ENCODE results near the gene ARG2.
A peak's percentile ranks its signal among the peaks of the same experiment; 100 is the strongest.

ARG2 gene

GRCh38 chr14:67619446-67620216 lies at the start of gene ARG2:
ARG2 (plus strand) TSS chr14:67619920; CDS start chr14:67619978, 58 bp downstream.
- DNase-seq (ENCODE audit: low read depth in 2 of 2): peak; percentile 91 to 95

- no peak for DNase-seq (ENCODE audit: low read depth in 2 of 2)
These were observed 49.3 kb upstream of the ARG2 start for GRCh38 chr14:67570453-67570852.

- DNase-seq (ENCODE audit: low read depth in 2 of 2): peak; percentile 24 to 42
These were observed 48.3 kb upstream of the ARG2 start for GRCh38 chr14:67571275-67571990.

GRCh38 chr14:67571991-67572323 lies 47.8 kb upstream of the ARG2 start:
- no peak for DNase-seq (ENCODE audit: low read depth in 2 of 2)

GRCh38 chr14:67572608-67573007 lies 47.1 kb upstream of the ARG2 start:
- DNase-seq (ENCODE audit: low read depth in 2 of 2): no peak

GRCh38 chr14:67573228-67574010 lies 46.3 kb upstream of the ARG2 start:
- DNase-seq (ENCODE audit: low read depth in 2 of 2): no peak

GRCh38 chr14:67574156-67574555 lies 45.6 kb upstream of the ARG2 start:
- DNase-seq (ENCODE audit: low read depth in 2 of 2): no peak

- DNase-seq (ENCODE audit: low read depth in 2 of 2): no peak
These were observed 44.9 kb upstream of the ARG2 start for GRCh38 chr14:67574806-67575205.

GRCh38 chr14:67575684-67576083 lies 44.0 kb upstream of the ARG2 start:
- no peak for DNase-seq (ENCODE audit: low read depth in 2 of 2)

GRCh38 chr14:67576216-67576955 lies 43.3 kb upstream of the ARG2 start:
- no peak for DNase-seq (ENCODE audit: low read depth in 2 of 2)

GRCh38 chr14:67577181-67577808 lies 42.4 kb upstream of the ARG2 start:
- DNase-seq (ENCODE audit: low read depth in 2 of 2): no peak

GRCh38 chr14:67577909-67578749 lies 41.6 kb upstream of the ARG2 start:
- no peak for DNase-seq (ENCODE audit: low read depth in 2 of 2)

GRCh38 chr14:67579040-67579439 lies 40.7 kb upstream of the ARG2 start:
- no peak for DNase-seq (ENCODE audit: low read depth in 2 of 2)

GRCh38 chr14:67579636-67580035 lies 40.1 kb upstream of the ARG2 start:
- DNase-seq (ENCODE audit: low read depth in 2 of 2): no peak

- DNase-seq (ENCODE audit: low read depth in 2 of 2): no peak
These were observed 39.2 kb upstream of the ARG2 start for GRCh38 chr14:67580336-67581171.

- no peak for DNase-seq (ENCODE audit: low read depth in 2 of 2)
These were observed 38.1 kb upstream of the ARG2 start for GRCh38 chr14:67581643-67582042.

GRCh38 chr14:67582061-67582460 lies 37.7 kb upstream of the ARG2 start:
- DNase-seq (ENCODE audit: low read depth in 2 of 2): no peak

GRCh38 chr14:67583711-67584644 lies 35.7 kb upstream of the ARG2 start:
- no peak for DNase-seq (ENCODE audit: low read depth in 2 of 2)

Data from stimulated activated CD8-positive, alpha-beta memory T cell treated with anti-CD3 and anti-CD28 coated beads, Interleukin-15, amount 100 ng/mL, for 4 hours (primary cell).